ENCODE data around the gene P2RY11. TPM values are rescaled to one million over a fixed set of nuclear protein-coding genes. Genes with fewer than 3 reads are reported as not detected.

Gene P2RY11
- total and polyA plus RNA-seq, 2 of the 4 experiments (the other 2 are of a cell fraction), result 0.54 to 4.5 TPM

- BruUV-seq (replicated peaks), result no TSS peak
- H3K9me1 ChIP-seq (ENCODE audit: insufficient read depth, low read length), result no peaks in the 10 kb centered on the region
- H3K18ac ChIP-seq (ENCODE audit: low read depth, low read length), result no peak overlapping the region
- no peak overlapping the region for H3K56ac ChIP-seq (ENCODE audit: extremely low read depth, insufficient read depth, low read length)
- no peak overlapping the region for H3K4me3 ChIP-seq (ENCODE audit: insufficient read depth, low read depth, low read length)
- peaks cover 10 to 20% of the 10 kb centered on the region in 2 experiments; a peak in 3 of 4 replicates for H3K79me1 ChIP-seq (ENCODE audit: low read depth in 1 of 2, low read length in 2 of 2)
- no peak overlapping the region for H3K4ac ChIP-seq (ENCODE audit: low read depth, low read length)
- ChIA-PET POLR2A (ENCODE audit: unreplicated experiment) (interaction anchor here (0.6 kb wide), 1 partner anchor 30 kb away, joined by 3 read pairs; no protein-coding TSS in a partner anchor), CTCF (no interaction called here)
- H2BK5ac ChIP-seq (ENCODE audit: low read depth, low read length, poor library complexity, severe bottlenecking), result no peak overlapping the region
- no peak overlapping the region for H2BK15ac ChIP-seq (ENCODE audit: low read depth, low read length)
- no peak overlapping the region for H2AK9ac ChIP-seq (replicated peaks; ENCODE audit: low read depth, low read length, poor library complexity)
- no peak overlapping the region for H2BK20ac ChIP-seq (ENCODE audit: low read depth, low read length)
- H4K91ac ChIP-seq (ENCODE audit: insufficient read depth, low read depth, low read length), result no peak overlapping the region
- WGBS, 2 experiments (ENCODE audit: extremely low coverage in 2 of 2, insufficient read length in 1 of 2), result 100% methylated on average over 7 of the region's 18 CpGs; no CpG with 5 or more reads in 1 of the 2 experiments
- H4K5ac ChIP-seq (ENCODE audit: low read depth, low read length), result no peak overlapping the region
- intact Hi-C loops (cut with micrococcal nuclease) (no loop called here), in situ Hi-C loops (cut with MboI; ENCODE audit: low sequenced_read_pairs) (no loop called here), dilution Hi-C loops (cut with HindIII; ENCODE audit: low sequenced_read_pairs, unreplicated experiment) (no loop called here)
- no peak overlapping the region for H3K27ac ChIP-seq (ENCODE audit: insufficient read depth, low read length)
- H3K9ac ChIP-seq (ENCODE audit: low read depth, low read length), result no peak overlapping the region
- no peaks in the 10 kb centered on the region for H3K9me3 ChIP-seq (ENCODE audit: control insufficient read depth, insufficient read depth, low read length)
- H3K14ac ChIP-seq (replicated peaks; ENCODE audit: low read depth, low read length), result no peak overlapping the region
- no peak for DNase-seq
- ATAC-seq (ENCODE audit: low read depth), result no peak
- no peak overlapping the region for H4K8ac ChIP-seq (ENCODE audit: low read depth in 2 of 2, low read length in 2 of 2)
- no peak overlapping the region for H3K23ac ChIP-seq (ENCODE audit: low read depth, low read length)
- no peak overlapping the region for H2AFZ ChIP-seq (replicated peaks; ENCODE audit: low read length, poor library complexity)
- H3K4me2 ChIP-seq (ENCODE audit: low read depth, low read length), result no peak overlapping the region
- H3K4me1 ChIP-seq (ENCODE audit: control insufficient read depth, insufficient read depth, low read length), result no peaks in the 10 kb centered on the region
- H3K36me3 ChIP-seq (ENCODE audit: control insufficient read depth, insufficient read depth, low read length), result peaks cover 89% of the 10 kb centered on the region
- H4K20me1 ChIP-seq (ENCODE audit: insufficient read depth, low read length), result peaks cover 4% of the 10 kb centered on the region; the same call in 1 of the 2 replicates
- no peak overlapping the region for H2AK5ac ChIP-seq (ENCODE audit: low read depth, low read length)
- no peaks in the 10 kb centered on the region for H3K27me3 ChIP-seq (ENCODE audit: control insufficient read depth, insufficient read depth, low read length)
- no peak for TF ChIP-seq RCOR1 (IDR thresholded peaks at IDR 0.05; ENCODE audit: insufficient replicate concordance, low read length)
- no peak overlapping the region for H2BK120ac ChIP-seq (ENCODE audit: low read depth, low read length)
These were observed 30.5 kb downstream of the P2RY11 start for GRCh38 chr19:10141973-10142372.

Measured in IMR-90 (cell line).